ENCODE measurements around the gene PIEZO2.

- TF ChIP-seq POLR2A (IDR thresholded peaks at IDR 0.05) (no peak), CTCF (IDR thresholded peaks at IDR 0.05 in 4 of 5, conservative IDR thresholded peaks at IDR 0.05 in 1 of 5) (no peak)
Observed at GRCh38 chr18:10864722-10865121, 284.6 kb downstream of the PIEZO2 start.
